Measurements from ENCODE around the gene BPIFB3. TPM values are rescaled to one million over a fixed set of nuclear protein-coding genes. Genes with fewer than 3 reads are reported as not detected.

Gene BPIFB3
- total and polyA plus RNA-seq, 7 donors = not detected

DNA sequence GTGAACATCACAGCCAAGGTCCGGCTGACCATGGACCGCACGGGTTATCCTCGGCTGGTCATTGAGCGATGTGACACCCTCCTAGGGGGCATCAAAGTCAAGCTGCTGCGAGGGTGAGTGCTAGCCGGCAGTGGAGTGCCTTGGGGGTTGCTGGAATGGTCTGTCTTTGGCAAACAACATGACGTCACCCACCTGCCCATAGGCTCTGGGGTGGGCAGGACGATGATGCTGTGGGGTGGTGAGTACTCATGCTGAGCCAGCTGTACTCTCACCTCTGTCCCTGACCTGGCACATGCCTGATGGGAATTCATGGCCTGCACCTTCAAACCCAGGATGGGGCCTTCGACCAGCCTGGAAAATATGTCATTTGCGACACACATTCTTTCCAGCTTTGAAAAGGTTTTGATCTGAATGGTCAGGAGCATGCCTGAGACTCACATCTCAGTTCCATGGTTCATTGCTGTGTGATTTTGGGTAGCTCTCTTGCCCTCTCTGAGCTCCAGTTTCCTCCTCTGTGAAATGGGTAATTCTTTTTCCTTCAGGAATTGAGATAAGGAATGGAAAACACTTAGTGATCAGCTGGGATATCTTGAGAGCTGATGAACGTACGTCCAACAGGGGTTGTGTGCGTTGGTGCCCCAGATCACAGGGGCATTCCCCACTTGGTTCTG lies 32.5 kb downstream of the BPIFB3 start:
- intact Hi-C loops (cut with DNase I) = no loop called here
- 70 to 78% (median 73%) methylated on average over 14 of the region's 14 CpGs for WGBS, 3 donors
- H3K36me3 ChIP-seq (ENCODE audit: insufficient read depth in 1 of 2, low read depth in 1 of 2) = no peaks in the 10 kb centered on the region
- peaks cover 0 to 5% (median 0%) of the 10 kb centered on the region in 3 donors for H3K27me3 ChIP-seq (ENCODE audit: insufficient read depth in 3 of 3, low read length in 2 of 3)
- no peaks in the 10 kb centered on the region for H3K4me1 ChIP-seq
- H3K9me3 ChIP-seq = no peaks in the 10 kb centered on the region
- DNase-seq (no peak), ATAC-seq (no peak)
- no peak overlapping the region for H3K4me3 ChIP-seq
- H3K27ac ChIP-seq = no peak overlapping the region
- TF ChIP-seq, protein P1, sequence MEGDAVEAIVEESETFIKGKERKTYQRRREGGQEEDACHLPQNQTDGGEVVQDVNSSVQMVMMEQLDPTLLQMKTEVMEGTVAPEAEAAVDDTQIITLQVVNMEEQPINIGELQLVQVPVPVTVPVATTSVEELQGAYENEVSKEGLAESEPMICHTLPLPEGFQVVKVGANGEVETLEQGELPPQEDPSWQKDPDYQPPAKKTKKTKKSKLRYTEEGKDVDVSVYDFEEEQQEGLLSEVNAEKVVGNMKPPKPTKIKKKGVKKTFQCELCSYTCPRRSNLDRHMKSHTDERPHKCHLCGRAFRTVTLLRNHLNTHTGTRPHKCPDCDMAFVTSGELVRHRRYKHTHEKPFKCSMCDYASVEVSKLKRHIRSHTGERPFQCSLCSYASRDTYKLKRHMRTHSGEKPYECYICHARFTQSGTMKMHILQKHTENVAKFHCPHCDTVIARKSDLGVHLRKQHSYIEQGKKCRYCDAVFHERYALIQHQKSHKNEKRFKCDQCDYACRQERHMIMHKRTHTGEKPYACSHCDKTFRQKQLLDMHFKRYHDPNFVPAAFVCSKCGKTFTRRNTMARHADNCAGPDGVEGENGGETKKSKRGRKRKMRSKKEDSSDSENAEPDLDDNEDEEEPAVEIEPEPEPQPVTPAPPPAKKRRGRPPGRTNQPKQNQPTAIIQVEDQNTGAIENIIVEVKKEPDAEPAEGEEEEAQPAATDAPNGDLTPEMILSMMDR (IDR thresholded peaks at IDR 0.05) = no peak

DNA sequence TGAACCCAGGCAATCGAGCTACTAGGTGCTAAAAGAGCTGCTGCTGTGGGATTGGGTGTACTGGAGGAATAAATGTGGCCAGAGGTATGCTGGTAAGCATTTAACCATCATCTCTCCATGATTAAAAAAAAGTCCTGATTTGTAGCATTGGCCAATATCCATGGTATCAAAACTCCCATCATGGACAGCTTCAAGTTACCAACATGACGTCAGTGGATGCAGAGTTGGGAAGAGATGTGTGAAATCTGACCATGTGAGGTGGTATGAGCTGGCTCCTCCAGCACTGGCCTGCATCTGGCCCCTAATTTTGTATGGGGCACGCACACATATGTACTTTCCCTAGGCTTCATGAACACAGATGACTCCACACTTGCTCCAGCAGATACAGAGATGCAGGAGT lies 37.4 kb downstream of the BPIFB3 start:
- TF ChIP-seq, protein P1 (IDR thresholded peaks at IDR 0.05) = no peak
- H3K4me3 ChIP-seq = no peak overlapping the region
- H3K36me3 ChIP-seq (ENCODE audit: insufficient read depth in 1 of 2, low read depth in 1 of 2) = no peaks in the 10 kb centered on the region
- DNase-seq (no peak), ATAC-seq (no peak)
- no peaks in the 10 kb centered on the region for H3K4me1 ChIP-seq
- H3K27me3 ChIP-seq (ENCODE audit: insufficient read depth in 3 of 3, low read length in 2 of 3) = peaks cover 0 to 3% (median 0%) of the 10 kb centered on the region in 3 donors
- WGBS, 3 donors = 38 to 60% (median 46%) methylated on average over 3 of the region's 3 CpGs
- no peaks in the 10 kb centered on the region for H3K9me3 ChIP-seq
- no peak overlapping the region for H3K27ac ChIP-seq
- intact Hi-C loops (cut with DNase I) = loop anchor here in 1 of 2 donors (10.0 kb wide), 1 partner anchor 204 kb away; no protein-coding TSS in a partner anchor

DNA sequence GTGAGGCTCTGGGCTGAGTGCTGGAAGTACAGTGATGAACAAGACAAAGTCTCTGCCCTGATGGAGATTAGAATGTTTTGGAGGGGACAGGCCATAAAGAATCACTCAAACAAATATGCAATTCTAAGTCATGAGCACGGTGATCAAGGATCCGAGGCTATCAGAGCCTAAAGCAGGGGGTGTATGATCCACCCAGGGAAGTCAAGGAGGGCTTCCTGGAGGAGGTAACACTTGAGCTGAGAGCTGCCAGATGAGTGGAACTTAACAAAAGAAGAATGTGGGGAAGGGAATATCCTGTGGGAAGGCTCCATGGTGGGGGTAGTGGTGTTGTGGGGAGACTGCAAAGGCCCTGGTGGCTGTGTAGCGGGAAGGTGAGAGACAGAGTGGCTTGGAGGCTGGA lies 38.0 kb downstream of the BPIFB3 start:
- WGBS, 3 donors = 82 to 89% (median 84%) methylated on average over 3 of the region's 3 CpGs
- Histone ChIP-seq H3K9me3 (no peaks in the 10 kb centered on the region), H3K36me3 (ENCODE audit: insufficient read depth in 1 of 2, low read depth in 1 of 2) (no peaks in the 10 kb centered on the region), H3K4me1 (no peaks in the 10 kb centered on the region), H3K4me3 (no peak overlapping the region), H3K27ac (no peak overlapping the region), H3K27me3 (ENCODE audit: insufficient read depth in 3 of 3, low read length in 2 of 3) (peaks cover 0 to 3% (median 0%) of the 10 kb centered on the region in 3 donors)
- intact Hi-C loops (cut with DNase I) = loop anchor here in 1 of 2 donors (10.0 kb wide), 1 partner anchor 203 kb away; no protein-coding TSS in a partner anchor
- TF ChIP-seq, protein P1 (IDR thresholded peaks at IDR 0.05) = no peak
- ATAC-seq (no peak), DNase-seq (no peak)

GRCh38 chr20:33092361-33092760 lies 38.7 kb downstream of the BPIFB3 start:
- H3K4me3 ChIP-seq = no peak overlapping the region
- DNase-seq (no peak), ATAC-seq (no peak)
- 48 to 70% (median 63%) methylated on average over 3 of the region's 3 CpGs for WGBS, 3 donors
- TF ChIP-seq, protein P1 (IDR thresholded peaks at IDR 0.05) = no peak
- H3K27ac ChIP-seq = no peak overlapping the region
- no peaks in the 10 kb centered on the region for H3K9me3 ChIP-seq
- H3K27me3 ChIP-seq (ENCODE audit: insufficient read depth in 3 of 3, low read length in 2 of 3) = peaks cover 0 to 3% (median under 1%) of the 10 kb centered on the region in 3 donors
- no peaks in the 10 kb centered on the region for H3K4me1 ChIP-seq
- intact Hi-C loops (cut with DNase I) = loop anchor here in 1 of 2 donors (10.0 kb wide), 1 partner anchor 202 kb away; no protein-coding TSS in a partner anchor
- no peaks in the 10 kb centered on the region for H3K36me3 ChIP-seq (ENCODE audit: insufficient read depth in 1 of 2, low read depth in 1 of 2)
